ENCODE results near the gene CFAP46.
A peak's percentile ranks its signal among the peaks of the same experiment; 100 is the strongest.
"Not testable (repeated sequence)": the region's sequence is repeated elsewhere in the genome, so short reads cannot be mapped to it uniquely, and the experiment has no call there.

The CFAP46 gene

GRCh38 chr10:132798403-132798802 is 144.0 kb downstream of the CFAP46 start:
- no peak for TF ChIP-seq CTCF (IDR thresholded peaks at IDR 0.05; ENCODE audit: control insufficient read depth, extremely low read depth, insufficient read depth)
- no peak for DNase-seq (ENCODE audit: low read depth)

GRCh38 chr10:132797986-132798385 is 144.4 kb downstream of the CFAP46 start:
- DNase-seq (ENCODE audit: low read depth); H3K4me3 ChIP-seq (ENCODE audit: low read depth, low read length): not testable (repeated sequence)

More at GRCh38 chr10:132798403-132798802, 144.0 kb downstream of the CFAP46 start:
- no peak overlapping the region for H3K4me3 ChIP-seq (ENCODE audit: low read depth, low read length)

- no peak for TF ChIP-seq CTCF (IDR thresholded peaks at IDR 0.05; ENCODE audit: control insufficient read depth, extremely low read depth, insufficient read depth)
- DNase-seq (ENCODE audit: low read depth) = no peak
- H3K4me3 ChIP-seq (ENCODE audit: low read depth, low read length) = no peak overlapping the region
These were observed 145.5 kb downstream of the CFAP46 start for GRCh38 chr10:132796846-132797245.

GRCh38 chr10:132793871-132794849 is 148.2 kb downstream of the CFAP46 start:
- peak; percentile 33; the same call in 1 of the 2 replicates for TF ChIP-seq CTCF (IDR thresholded peaks at IDR 0.05; ENCODE audit: control insufficient read depth, extremely low read depth, insufficient read depth)
- H3K4me3 ChIP-seq (ENCODE audit: low read depth, low read length) = no peak overlapping the region
- DNase-seq (ENCODE audit: low read depth) = no peak

GRCh38 chr10:132793213-132793612 is 149.2 kb downstream of the CFAP46 start:
- no peak for DNase-seq (ENCODE audit: low read depth)
- H3K4me3 ChIP-seq (ENCODE audit: low read depth, low read length) = no peak overlapping the region
- no peak for TF ChIP-seq CTCF (IDR thresholded peaks at IDR 0.05; ENCODE audit: control insufficient read depth, extremely low read depth, insufficient read depth)

- TF ChIP-seq CTCF (IDR thresholded peaks at IDR 0.05; ENCODE audit: control insufficient read depth, extremely low read depth, insufficient read depth) = no peak
- H3K4me3 ChIP-seq (ENCODE audit: low read depth, low read length) = no peak overlapping the region
- DNase-seq (ENCODE audit: low read depth) = no peak
These were observed 149.6 kb downstream of the CFAP46 start for GRCh38 chr10:132792796-132793195.

GRCh38 chr10:132792099-132792498 is 150.3 kb downstream of the CFAP46 start:
- DNase-seq (ENCODE audit: low read depth); H3K4me3 ChIP-seq (ENCODE audit: low read depth, low read length): not testable (repeated sequence)

Measured in LNCaP clone FGC (cell line).